Esophagus squamous epithelium (tissue), 4 donors: Measurements from ENCODE around the gene BCHE.

Experiments
- POLR2A ChIP-seq, 4 donors: fragments of 450-650 bp; IDR thresholded peaks; one replicate each; pipeline ENCODE4 v1.6.1; 2017; ENCODE audit warnings: antibody characterized with exemption in 4 of 4, mild to moderate bottlenecking in 4 of 4, moderate library complexity in 3 of 4
- TF ChIP-seq, protein P1 (sequence below), 6 experiments: fragments of 450-650 bp in 4 of 6; fragments of 200-600 bp in 2 of 6; sonication (generic) in 2 of 6; IDR thresholded peaks; one replicate each; pipeline ENCODE4 v1.5.1; 2016 to 2019; ENCODE audit warnings: antibody characterized with exemption in 6 of 6, mild to moderate bottlenecking in 4 of 6, moderate library complexity in 4 of 6

DNA sequence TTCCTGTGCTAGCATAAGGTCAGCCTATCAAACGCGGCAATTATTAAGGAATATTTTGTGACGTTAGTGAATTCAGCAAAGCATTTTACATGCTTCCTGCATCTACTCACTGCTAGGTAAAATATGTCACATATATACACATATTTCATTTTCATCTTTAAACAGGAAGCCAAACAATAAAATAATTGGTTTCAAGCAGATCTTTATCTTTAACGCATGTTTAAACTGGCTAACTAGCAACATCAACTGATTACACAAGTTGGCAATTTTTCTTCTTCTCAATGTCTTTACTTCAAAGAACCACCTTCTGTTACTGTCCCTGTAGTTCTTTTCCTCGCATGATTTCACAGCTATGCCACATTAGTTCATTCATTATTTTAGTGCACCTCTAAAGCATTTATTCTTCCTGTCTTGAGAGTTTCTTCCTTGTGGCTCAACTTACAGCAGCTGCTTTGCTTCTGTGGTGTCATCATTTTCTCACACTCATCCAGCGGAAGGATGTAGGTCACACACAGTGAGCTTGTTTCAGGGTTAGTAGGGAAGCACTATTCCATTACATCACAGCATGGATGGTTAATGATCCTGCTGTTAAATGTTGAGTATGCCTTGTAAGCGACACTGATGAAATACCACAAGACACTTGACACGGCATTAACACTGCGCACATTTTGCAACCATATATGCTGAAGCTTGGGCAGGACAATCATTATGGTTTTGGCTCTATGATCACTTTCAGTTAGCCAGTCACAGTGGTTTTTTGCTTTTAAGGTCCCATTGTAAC, 2.3 kb upstream of the BCHE start:
- TF ChIP-seq, protein P1, sequence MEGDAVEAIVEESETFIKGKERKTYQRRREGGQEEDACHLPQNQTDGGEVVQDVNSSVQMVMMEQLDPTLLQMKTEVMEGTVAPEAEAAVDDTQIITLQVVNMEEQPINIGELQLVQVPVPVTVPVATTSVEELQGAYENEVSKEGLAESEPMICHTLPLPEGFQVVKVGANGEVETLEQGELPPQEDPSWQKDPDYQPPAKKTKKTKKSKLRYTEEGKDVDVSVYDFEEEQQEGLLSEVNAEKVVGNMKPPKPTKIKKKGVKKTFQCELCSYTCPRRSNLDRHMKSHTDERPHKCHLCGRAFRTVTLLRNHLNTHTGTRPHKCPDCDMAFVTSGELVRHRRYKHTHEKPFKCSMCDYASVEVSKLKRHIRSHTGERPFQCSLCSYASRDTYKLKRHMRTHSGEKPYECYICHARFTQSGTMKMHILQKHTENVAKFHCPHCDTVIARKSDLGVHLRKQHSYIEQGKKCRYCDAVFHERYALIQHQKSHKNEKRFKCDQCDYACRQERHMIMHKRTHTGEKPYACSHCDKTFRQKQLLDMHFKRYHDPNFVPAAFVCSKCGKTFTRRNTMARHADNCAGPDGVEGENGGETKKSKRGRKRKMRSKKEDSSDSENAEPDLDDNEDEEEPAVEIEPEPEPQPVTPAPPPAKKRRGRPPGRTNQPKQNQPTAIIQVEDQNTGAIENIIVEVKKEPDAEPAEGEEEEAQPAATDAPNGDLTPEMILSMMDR (IDR thresholded peaks at IDR 0.05) = no peak
- no peak for TF ChIP-seq POLR2A (IDR thresholded peaks at IDR 0.05)
